Adrenal gland (tissue), 5 donors: ENCODE data around the gene TMEM266.

Source experiments
- POLR2A ChIP-seq, 2 donors: fragments of 450-650 bp; IDR thresholded peaks; one replicate each; pipeline ENCODE4 v1.6.1; 2017; ENCODE audit warnings: antibody characterized with exemption in 2 of 2, mild to moderate bottlenecking in 2 of 2, moderate library complexity in 1 of 2
- TF ChIP-seq, protein P1 (sequence below), 6 experiments: fragments of 450-650 bp in 4 of 6; fragments of 200-600 bp in 2 of 6; sonication (generic) in 1 of 6; IDR thresholded peaks; 1 replicate in 5 of 6; 2 replicates in 1 of 6; pipeline versions ENCODE4 v1.5.1 to v1.8.0; 2016 to 2021; ENCODE audit warnings: antibody characterized with exemption in 6 of 6, mild to moderate bottlenecking in 2 of 6, moderate library complexity in 1 of 6
- donor health status: DM: no; HTN: no; CAD: no.

DNA sequence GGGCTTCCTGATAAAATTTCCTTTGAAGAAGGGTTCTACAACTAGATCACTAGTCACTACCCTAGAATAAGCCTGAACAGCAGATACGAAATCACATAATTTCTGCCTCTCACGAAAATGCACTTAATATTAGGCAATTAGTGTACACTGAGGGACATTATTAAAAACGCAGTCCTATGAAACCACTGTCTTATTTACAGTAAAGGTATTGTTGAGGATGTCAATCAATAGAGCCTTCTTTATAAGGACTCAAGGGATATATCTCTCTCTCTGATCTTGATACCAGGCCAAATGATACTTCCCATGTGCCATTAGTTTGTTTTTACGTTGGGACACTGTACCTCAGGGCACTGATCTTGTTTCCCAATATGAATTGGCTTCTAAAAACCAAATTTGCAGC lies 191.9 kb downstream of the TMEM266 start:
- TF ChIP-seq, protein P1, sequence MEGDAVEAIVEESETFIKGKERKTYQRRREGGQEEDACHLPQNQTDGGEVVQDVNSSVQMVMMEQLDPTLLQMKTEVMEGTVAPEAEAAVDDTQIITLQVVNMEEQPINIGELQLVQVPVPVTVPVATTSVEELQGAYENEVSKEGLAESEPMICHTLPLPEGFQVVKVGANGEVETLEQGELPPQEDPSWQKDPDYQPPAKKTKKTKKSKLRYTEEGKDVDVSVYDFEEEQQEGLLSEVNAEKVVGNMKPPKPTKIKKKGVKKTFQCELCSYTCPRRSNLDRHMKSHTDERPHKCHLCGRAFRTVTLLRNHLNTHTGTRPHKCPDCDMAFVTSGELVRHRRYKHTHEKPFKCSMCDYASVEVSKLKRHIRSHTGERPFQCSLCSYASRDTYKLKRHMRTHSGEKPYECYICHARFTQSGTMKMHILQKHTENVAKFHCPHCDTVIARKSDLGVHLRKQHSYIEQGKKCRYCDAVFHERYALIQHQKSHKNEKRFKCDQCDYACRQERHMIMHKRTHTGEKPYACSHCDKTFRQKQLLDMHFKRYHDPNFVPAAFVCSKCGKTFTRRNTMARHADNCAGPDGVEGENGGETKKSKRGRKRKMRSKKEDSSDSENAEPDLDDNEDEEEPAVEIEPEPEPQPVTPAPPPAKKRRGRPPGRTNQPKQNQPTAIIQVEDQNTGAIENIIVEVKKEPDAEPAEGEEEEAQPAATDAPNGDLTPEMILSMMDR (IDR thresholded peaks at IDR 0.05) = no peak
- no peak for TF ChIP-seq POLR2A (IDR thresholded peaks at IDR 0.05)
